GM12872 (cell line): ENCODE data around the gene PKM.

Source experiments
- TF ChIP-seq, protein P1 (sequence below): IDR thresholded peaks from 3 replicates; pipeline ENCODE4 v1.5.1; 2011; ENCODE audit warnings: low read depth, mild to moderate bottlenecking, low read length, moderate library complexity; ENCODE audit not compliant: insufficient read depth

PKM gene

DNA sequence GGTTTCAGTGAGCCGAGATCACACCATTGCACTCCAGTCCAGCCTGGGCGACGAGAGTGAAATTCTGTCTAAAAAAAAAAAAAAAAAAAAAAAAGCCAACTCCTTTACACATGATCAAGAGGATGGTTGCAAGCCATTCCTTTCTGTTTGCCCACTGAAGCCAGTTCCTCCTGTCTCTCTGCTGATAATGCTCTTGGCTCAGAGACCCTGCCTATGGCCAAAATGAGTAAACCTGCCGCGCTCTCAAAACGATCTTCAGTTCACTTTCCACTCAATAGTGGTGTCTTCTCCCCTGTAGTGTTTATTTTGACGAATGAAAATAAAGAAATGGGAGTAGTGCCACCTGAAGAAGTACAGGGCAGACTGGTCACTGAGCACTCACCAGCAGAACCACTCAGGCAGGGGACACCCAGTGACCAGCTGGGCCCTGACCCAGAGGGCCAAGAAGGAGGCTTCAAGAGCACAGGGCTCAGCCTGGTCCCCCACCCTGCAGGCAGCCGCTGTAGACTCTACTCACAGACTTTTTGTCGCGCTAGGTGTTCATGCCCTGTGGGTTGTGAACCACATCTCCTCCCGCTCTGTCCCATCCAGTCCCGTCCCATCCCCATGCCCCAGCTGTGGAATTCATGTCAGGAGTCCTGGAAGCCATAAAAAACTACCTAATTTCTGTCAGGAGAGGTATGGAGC is 57.0 kb downstream of the PKM start:
- TF ChIP-seq, protein P1, sequence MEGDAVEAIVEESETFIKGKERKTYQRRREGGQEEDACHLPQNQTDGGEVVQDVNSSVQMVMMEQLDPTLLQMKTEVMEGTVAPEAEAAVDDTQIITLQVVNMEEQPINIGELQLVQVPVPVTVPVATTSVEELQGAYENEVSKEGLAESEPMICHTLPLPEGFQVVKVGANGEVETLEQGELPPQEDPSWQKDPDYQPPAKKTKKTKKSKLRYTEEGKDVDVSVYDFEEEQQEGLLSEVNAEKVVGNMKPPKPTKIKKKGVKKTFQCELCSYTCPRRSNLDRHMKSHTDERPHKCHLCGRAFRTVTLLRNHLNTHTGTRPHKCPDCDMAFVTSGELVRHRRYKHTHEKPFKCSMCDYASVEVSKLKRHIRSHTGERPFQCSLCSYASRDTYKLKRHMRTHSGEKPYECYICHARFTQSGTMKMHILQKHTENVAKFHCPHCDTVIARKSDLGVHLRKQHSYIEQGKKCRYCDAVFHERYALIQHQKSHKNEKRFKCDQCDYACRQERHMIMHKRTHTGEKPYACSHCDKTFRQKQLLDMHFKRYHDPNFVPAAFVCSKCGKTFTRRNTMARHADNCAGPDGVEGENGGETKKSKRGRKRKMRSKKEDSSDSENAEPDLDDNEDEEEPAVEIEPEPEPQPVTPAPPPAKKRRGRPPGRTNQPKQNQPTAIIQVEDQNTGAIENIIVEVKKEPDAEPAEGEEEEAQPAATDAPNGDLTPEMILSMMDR: no peak

DNA sequence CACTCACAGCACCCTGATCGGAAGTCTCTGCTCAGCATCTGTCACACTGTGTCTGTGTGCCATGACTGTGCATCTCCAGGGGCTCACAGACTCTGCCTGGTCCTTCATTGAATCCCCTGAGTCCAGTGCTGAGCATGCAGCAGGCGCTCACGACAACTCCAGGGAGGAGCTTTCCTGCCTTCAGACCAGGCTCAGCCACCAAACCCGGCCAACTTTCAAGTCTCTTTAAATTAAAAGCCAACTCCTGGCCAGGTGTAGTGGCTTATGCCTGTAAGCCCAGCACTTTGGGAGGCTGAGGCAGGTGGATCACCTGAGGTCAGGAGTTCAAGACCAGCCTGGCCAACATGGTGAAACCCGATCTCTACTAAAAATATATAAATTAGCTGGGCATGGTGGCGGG is 57.6 kb downstream of the PKM start:
- TF ChIP-seq, protein P1: no peak

DNA sequence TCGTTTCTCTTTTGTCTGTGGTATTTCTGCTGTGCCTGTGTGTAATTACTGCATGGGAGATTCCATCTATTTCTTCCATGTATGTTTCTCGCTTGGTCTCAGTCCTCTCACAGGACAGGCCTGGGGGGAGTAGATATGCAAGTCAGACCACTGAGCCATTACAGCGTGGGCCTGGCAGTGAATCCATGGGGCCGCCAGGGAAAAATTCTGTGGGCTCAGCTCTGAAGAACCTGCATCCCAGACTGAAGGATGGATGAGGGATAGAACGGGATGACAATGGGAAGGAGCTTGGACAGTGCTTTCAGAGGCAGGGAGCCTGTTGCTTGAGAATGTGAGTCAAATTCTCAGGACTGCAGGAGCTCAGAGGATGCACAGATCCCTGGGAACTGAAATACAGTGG is 58.2 kb downstream of the PKM start:
- TF ChIP-seq, protein P1: no peak

DNA sequence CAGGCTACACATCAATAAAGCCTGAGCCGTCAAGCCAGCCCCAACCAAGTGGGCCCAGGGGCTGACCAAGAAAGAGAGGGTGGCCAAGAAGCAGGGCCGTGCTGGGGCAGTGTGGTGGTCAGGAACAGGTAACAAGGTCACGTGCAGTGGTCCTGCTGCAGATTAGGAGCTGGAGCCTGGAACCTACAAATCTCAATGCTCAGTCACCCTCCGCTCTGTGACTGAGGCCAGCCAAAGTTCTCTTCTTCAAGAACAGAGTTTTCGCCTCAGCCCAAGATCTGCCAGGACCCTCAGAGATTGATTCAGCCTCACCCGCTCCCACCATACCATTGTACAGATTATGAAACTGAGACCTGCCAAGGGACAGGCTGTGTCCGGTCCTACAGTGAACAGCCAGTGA is 60.3 kb downstream of the PKM start:
- TF ChIP-seq, protein P1: no peak

DNA sequence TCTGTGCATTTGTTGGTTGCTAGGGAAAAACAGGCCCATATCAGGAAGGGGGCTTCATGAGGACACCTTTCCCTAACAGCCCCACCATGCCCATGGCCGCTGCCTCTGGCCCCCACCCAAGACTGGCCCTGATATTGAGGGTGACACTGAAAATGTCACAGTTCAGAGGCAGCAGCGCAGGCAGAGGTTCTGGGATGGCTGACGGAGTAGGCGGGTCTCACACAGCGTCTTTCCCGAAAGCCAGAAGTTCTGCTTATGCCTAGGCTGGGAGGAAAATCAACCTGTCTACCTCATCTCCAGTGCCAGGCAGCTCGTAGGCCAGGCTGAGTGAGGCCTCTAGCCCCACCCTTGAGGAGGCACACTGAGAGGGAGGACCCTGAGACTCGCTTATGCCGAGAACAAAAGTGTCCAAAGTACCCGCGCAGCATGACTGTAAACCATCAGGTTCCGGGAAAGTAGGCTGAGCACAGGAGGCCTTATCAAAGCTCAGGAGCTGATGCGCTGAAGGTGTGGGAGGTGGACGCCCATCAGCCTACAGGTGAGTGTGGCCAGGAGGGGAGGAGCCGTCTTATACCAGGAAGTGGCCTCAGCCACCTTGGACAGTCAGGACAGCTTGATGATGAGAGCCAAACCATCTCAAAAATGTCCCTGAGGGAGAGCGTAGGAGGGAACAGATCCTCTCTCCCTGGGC is 60.9 kb downstream of the PKM start:
- TF ChIP-seq, protein P1: no peak

GRCh38 chr15:72169236-72169920 is 61.6 kb downstream of the PKM start:
- TF ChIP-seq, protein P1: no peak

DNA sequence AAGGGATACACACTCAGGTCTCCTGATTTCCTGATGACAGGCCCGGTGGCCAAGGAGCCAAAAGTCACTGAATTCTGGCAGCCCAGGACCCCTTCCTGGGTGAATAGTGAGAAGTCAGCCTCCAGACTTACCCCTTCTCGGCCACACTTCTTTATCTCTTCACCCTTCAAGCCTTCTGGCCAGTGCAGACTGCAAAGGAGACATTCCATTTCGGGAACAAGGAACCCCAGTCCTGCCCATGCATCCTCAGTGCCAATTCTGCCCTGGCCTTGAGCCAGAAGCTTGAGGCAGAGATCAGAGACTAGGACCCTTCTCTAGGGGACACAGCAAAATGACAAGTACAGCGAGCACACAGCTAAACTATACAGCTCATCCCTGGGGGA is 62.2 kb downstream of the PKM start:
- TF ChIP-seq, protein P1: no peak
